H1 (cell line): ENCODE data around the gene DHX32.

ENCODE experiments used
- POLR2A ChIP-seq, 2 experiments: IDR thresholded peaks; 1 replicate in 1 of 2; 2 replicates in 1 of 2; pipeline ENCODE4 v1.6.1; 2011; ENCODE audit warnings: low read depth in 2 of 2, low read length in 2 of 2, mild to moderate bottlenecking in 2 of 2; ENCODE audit errors: control extremely low read depth in 1 of 2
- USF2 ChIP-seq: IDR thresholded peaks from 2 replicates; pipeline ENCODE4 v1.6.1; 2011; ENCODE audit warnings: low read length, improper control_type of control experiment
- YY1 ChIP-seq: IDR thresholded peaks from 2 replicates; pipeline ENCODE4 v1.6.1; 2011; ENCODE audit warnings: low read depth, mild to moderate bottlenecking, low read length
- ZNF274 ChIP-seq: IDR thresholded peaks from 2 replicates; pipeline ENCODE4 v1.7.0; 2012; ENCODE audit warnings: low read length, borderline replicate concordance; ENCODE audit errors: extremely low read depth

DNA sequence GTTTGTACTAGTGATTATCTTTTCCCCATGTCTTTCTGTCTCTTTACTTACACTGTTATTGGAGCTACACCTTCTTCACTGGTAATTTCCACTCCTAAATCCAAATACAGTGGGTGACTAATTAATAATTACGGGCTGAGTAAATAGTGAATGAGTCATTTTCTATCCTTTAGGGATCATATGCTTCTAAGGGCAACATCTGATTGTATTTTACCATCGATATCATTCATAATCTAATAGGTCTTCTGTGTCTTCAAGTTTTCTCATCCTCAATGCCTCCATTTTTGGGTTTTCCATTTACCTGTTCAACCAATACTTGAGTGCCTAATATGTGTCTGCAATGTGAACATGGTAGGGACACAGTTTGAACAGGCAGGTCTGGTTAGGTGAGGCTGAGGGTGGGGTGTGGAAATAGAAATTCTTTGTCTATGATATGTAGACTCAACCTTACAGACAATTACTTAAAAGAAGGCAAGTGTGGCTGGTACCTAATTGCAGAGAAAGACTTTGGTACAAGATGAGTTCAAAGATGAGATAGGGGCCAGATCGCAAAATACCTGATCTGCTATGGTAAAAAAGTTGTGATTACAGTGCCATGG lies 5.9 kb upstream of the DHX32 start:
- TF ChIP-seq POLR2A (IDR thresholded peaks at IDR 0.05; ENCODE audit: control extremely low read depth in 1 of 2, low read depth in 2 of 2, low read length in 2 of 2) (no peak), USF2 (no peak), YY1 (no peak), ZNF274 (no peak)
